GM23338 (cell line): ENCODE data around the gene KLHL17. TPM values are rescaled to one million over a fixed set of nuclear protein-coding genes. Genes with fewer than 3 reads are reported as not detected.

Source experiments
- ATAC-seq: fragments of 200-7000 bp; cut with Tn5 transposase; 3 replicates; pipeline ENCODE4 v1.9.1; 2020
- DNase-seq: peaks from one replicate; pipeline ENCODE4 v3.0.0-alpha.2; 2015; ENCODE audit warnings: low spot score
- H2AFZ ChIP-seq: fragments of 200-600 bp; sonication (generic); 2 replicates; pipeline ENCODE4 v1.8.0; 2016; ENCODE audit warnings: antibody characterized with exemption, mild to moderate bottlenecking, moderate library complexity
- H3F3A ChIP-seq: fragments of 200-600 bp; sonication (generic); replicated peaks from 2 replicates; pipeline ENCODE4 v1.8.0; 2017; ENCODE audit warnings: antibody characterized with exemption, mixed run types, low read depth
- H3K27ac ChIP-seq: fragments of 200-600 bp; sonication (generic); 2 replicates; pipeline ENCODE4 v1.6.1; 2016; ENCODE audit warnings: low read depth
- H3K27me3 ChIP-seq: fragments of 200-600 bp; sonication (generic); 2 replicates; pipeline ENCODE4 v1.8.0; 2016; ENCODE audit warnings: mild to moderate bottlenecking, mixed run types, moderate library complexity; ENCODE audit not compliant: insufficient read depth
- H3K36me3 ChIP-seq: fragments of 200-600 bp; sonication (generic); 2 replicates; pipeline ENCODE4 v1.8.0; 2016; ENCODE audit warnings: mild to moderate bottlenecking; ENCODE audit not compliant: insufficient read depth
- H3K4me1 ChIP-seq: fragments of 200-600 bp; sonication (generic); 2 replicates; pipeline ENCODE4 v1.8.0; 2016; ENCODE audit warnings: mild to moderate bottlenecking, moderate library complexity; ENCODE audit not compliant: insufficient read depth
- H3K4me2 ChIP-seq: fragments of 200-600 bp; sonication (generic); 2 replicates; pipeline ENCODE4 v1.7.1; 2017; ENCODE audit warnings: mixed run types
- H3K4me3 ChIP-seq: fragments of 200-600 bp; sonication (generic); 2 replicates; pipeline ENCODE4 v1.6.1; 2016; ENCODE audit warnings: mixed run types
- H3K79me2 ChIP-seq: fragments of 200-600 bp; sonication (generic); replicated peaks from 2 replicates; pipeline ENCODE4 v1.8.0; 2017; ENCODE audit warnings: mild to moderate bottlenecking; ENCODE audit not compliant: insufficient read depth
- H3K9me2 ChIP-seq: fragments of 200-600 bp; sonication (generic); 2 replicates; pipeline ENCODE4 v1.8.0; 2017; ENCODE audit not compliant: insufficient read depth
- H4K20me1 ChIP-seq: fragments of 200-600 bp; sonication (generic); replicated peaks from 2 replicates; pipeline ENCODE4 v1.8.0; 2017; ENCODE audit warnings: mild to moderate bottlenecking; ENCODE audit not compliant: insufficient read depth
- H3K27ac Mint-ChIP-seq: 2 replicates; pipeline ENCODE4 v1.8.0; 2020; ENCODE audit warnings: inconsistent platforms, mild to moderate bottlenecking, moderate library complexity, mixed read lengths
- H3K27me3 Mint-ChIP-seq: 3 replicates; pipeline ENCODE4 v1.8.0; 2022; ENCODE audit warnings: low read depth, mild to moderate bottlenecking, moderate library complexity, mixed read lengths, inconsistent platforms; ENCODE audit not compliant: insufficient read depth, poor library complexity
- H3K36me3 Mint-ChIP-seq: 3 replicates; pipeline ENCODE4 v1.8.0; 2021; ENCODE audit warnings: low read depth, mild to moderate bottlenecking, inconsistent platforms, moderate library complexity, mixed read lengths
- H3K4me1 Mint-ChIP-seq: 3 replicates; pipeline ENCODE4 v1.8.0; 2020; ENCODE audit warnings: mild to moderate bottlenecking, inconsistent platforms, mixed read lengths
- H3K4me3 Mint-ChIP-seq: 3 replicates; pipeline ENCODE4 v1.8.0; 2021; ENCODE audit warnings: moderate library complexity, mild to moderate bottlenecking, inconsistent platforms, mixed read lengths
- H3K9me3 Mint-ChIP-seq: 3 replicates; pipeline ENCODE4 v1.8.0; 2020; ENCODE audit warnings: moderate library complexity, mild to moderate bottlenecking, inconsistent platforms, mixed read lengths
- CREB1 ChIP-seq: fragments of 250-450 bp; sonication (Bioruptor Pico); IDR thresholded peaks from 2 replicates; pipeline ENCODE4 v1.5.0; 2020; ENCODE audit warnings: low read depth, mild to moderate bottlenecking, moderate library complexity
- ETS1 ChIP-seq: IDR thresholded peaks from 2 replicates; pipeline ENCODE4 v1.6.1; 2016; ENCODE audit warnings: antibody characterized with exemption
- EZH2 ChIP-seq: fragments of 200-600 bp; sonication (generic); IDR thresholded peaks from one replicate; pipeline ENCODE4 v1.8.0; 2017; ENCODE audit warnings: antibody characterized with exemption, mild to moderate bottlenecking, low read depth; ENCODE audit not compliant: unreplicated experiment
- EZH2phosphoT487 ChIP-seq: fragments of 200-600 bp; sonication (generic); IDR thresholded peaks from one replicate; pipeline ENCODE4 v1.8.1; 2018; ENCODE audit warnings: antibody characterized with exemption; ENCODE audit not compliant: unreplicated experiment
- JUNB ChIP-seq: IDR thresholded peaks from one replicate; pipeline ENCODE4 v1.6.1; 2016; ENCODE audit warnings: antibody characterized with exemption; ENCODE audit not compliant: unreplicated experiment
- NANOG ChIP-seq: IDR thresholded peaks from 2 replicates; pipeline ENCODE4 v1.6.1; 2016; ENCODE audit warnings: antibody characterized with exemption, borderline replicate concordance
- POLR2AphosphoS5 ChIP-seq: IDR thresholded peaks from 2 replicates; pipeline ENCODE4 v1.6.1; 2016; ENCODE audit warnings: antibody characterized with exemption, low read depth
- STAT1 ChIP-seq: IDR thresholded peaks from one replicate; pipeline ENCODE4 v1.6.1; 2016; ENCODE audit warnings: antibody characterized with exemption; ENCODE audit not compliant: unreplicated experiment
- ZNF114 ChIP-seq: fragments of 250-450 bp; sonication (Bioruptor Pico); IDR thresholded peaks from 2 replicates; pipeline ENCODE4 v1.5.0; 2020; ENCODE audit warnings: mild to moderate bottlenecking, moderate library complexity
- ZNF331 ChIP-seq: fragments of 250-450 bp; sonication (Bioruptor Pico); IDR thresholded peaks from 2 replicates; pipeline ENCODE4 v1.5.0; 2020; ENCODE audit warnings: low read depth, mild to moderate bottlenecking, moderate library complexity
- ZNF462 ChIP-seq: fragments of 250-450 bp; sonication (Bioruptor Pico); IDR thresholded peaks from 2 replicates; pipeline ENCODE4 v1.5.0; 2020; ENCODE audit warnings: mild to moderate bottlenecking, moderate library complexity
- polyA plus RNA-seq: library from polyadenylated mRNA; unstranded; fragments of >200 nt; fragmentation: Nextera tagmentation; extraction: Ambion mirVana; gene quantifications from 2 replicates; pipeline ENCODE4 v1.2.1, GENCODE V29; 2016
- total RNA-seq: library from RNA; depleted of rRNA; stranded (reverse); fragments of >200 nt; shearing (Covaris generic); gene quantifications from 2 replicates; pipeline ENCODE4 v1.2.3, GENCODE V29; 2014
- TF ChIP-seq, protein P1 (sequence below), 2 experiments: fragments of 200-600 bp in 1 of 2; sonication (generic) in 1 of 2; conservative IDR thresholded peaks; 2 replicates each; pipeline versions ENCODE4 v1.5.1 to v1.6.1; 2016 to 2017; ENCODE audit warnings: antibody characterized with exemption in 2 of 2, low read depth in 2 of 2, mild to moderate bottlenecking in 2 of 2, moderate library complexity in 1 of 2
- TF ChIP-seq, protein P2 (sequence below): IDR thresholded peaks from one replicate; pipeline ENCODE4 v1.6.1; 2018; ENCODE audit warnings: antibody characterized with exemption; ENCODE audit not compliant: unreplicated experiment

Gene KLHL17
- total and polyA plus RNA-seq, 2 experiments from 2014 or later = 16.5 to 37.1 TPM

DNA sequence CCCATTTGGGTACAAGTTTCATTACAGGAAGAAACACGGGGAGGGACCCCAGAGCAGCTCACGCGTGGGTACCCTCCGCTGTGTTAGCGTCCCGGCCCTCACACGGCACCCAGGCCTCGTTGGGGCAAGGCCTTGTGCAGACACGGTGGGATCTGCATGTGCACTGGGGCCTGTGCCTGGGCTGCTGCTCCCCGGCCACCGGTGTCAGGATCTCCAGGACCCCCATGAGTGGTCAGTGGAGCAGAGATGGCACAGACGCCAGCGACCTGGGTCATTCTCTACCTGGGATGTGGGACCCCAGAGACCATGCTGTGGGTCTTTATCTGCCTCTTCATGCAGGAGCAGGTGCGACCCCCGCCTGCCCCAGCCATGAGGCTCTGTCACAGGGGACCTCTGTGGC, 42.0 kb upstream of the KLHL17 start:
- H3K27ac ChIP-seq = no peak overlapping the region
- no peaks in the 10 kb centered on the region for H3K9me2 ChIP-seq
- H3K4me3 ChIP-seq = no peak overlapping the region
- H4K20me1 ChIP-seq = no peaks in the 10 kb centered on the region; the same call in 1 of the 2 replicates
- DNase-seq = no peak
- H2AFZ ChIP-seq = no peak overlapping the region
- peaks cover 66% of the 10 kb centered on the region for H3K27me3 Mint-ChIP-seq
- peaks cover 6% of the 10 kb centered on the region; the same call in 1 of the 2 replicates for H3K4me1 ChIP-seq
- no peak overlapping the region for H3K4me2 ChIP-seq
- ATAC-seq = no peak
- H3K4me1 Mint-ChIP-seq = peaks cover 16% of the 10 kb centered on the region
- no peak overlapping the region for H3K4me3 Mint-ChIP-seq
- no peaks in the 10 kb centered on the region for H3K36me3 Mint-ChIP-seq
- H3F3A ChIP-seq = no peaks in the 10 kb centered on the region
- no peaks in the 10 kb centered on the region for H3K79me2 ChIP-seq
- H3K27ac Mint-ChIP-seq = no peak overlapping the region
- peaks cover 80% of the 10 kb centered on the region for H3K27me3 ChIP-seq
- H3K9me3 Mint-ChIP-seq = no peaks in the 10 kb centered on the region
- TF ChIP-seq ZNF331 (CRISPR knock-in tag) (no peak), EZH2 (no peak), NANOG (no peak), CREB1 (CRISPR knock-in tag) (no peak), ZNF114 (CRISPR knock-in tag) (no peak), ZNF462 (CRISPR knock-in tag) (no peak), ETS1 (no peak), STAT1 (no peak), POLR2AphosphoS5 (no peak), EZH2phosphoT487 (no peak), JUNB (no peak)
- TF ChIP-seq, protein P1, sequence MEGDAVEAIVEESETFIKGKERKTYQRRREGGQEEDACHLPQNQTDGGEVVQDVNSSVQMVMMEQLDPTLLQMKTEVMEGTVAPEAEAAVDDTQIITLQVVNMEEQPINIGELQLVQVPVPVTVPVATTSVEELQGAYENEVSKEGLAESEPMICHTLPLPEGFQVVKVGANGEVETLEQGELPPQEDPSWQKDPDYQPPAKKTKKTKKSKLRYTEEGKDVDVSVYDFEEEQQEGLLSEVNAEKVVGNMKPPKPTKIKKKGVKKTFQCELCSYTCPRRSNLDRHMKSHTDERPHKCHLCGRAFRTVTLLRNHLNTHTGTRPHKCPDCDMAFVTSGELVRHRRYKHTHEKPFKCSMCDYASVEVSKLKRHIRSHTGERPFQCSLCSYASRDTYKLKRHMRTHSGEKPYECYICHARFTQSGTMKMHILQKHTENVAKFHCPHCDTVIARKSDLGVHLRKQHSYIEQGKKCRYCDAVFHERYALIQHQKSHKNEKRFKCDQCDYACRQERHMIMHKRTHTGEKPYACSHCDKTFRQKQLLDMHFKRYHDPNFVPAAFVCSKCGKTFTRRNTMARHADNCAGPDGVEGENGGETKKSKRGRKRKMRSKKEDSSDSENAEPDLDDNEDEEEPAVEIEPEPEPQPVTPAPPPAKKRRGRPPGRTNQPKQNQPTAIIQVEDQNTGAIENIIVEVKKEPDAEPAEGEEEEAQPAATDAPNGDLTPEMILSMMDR (conservative IDR thresholded peaks at IDR 0.05; ENCODE audit: low read depth in 2 of 2) = no peak
- TF ChIP-seq, protein P2, sequence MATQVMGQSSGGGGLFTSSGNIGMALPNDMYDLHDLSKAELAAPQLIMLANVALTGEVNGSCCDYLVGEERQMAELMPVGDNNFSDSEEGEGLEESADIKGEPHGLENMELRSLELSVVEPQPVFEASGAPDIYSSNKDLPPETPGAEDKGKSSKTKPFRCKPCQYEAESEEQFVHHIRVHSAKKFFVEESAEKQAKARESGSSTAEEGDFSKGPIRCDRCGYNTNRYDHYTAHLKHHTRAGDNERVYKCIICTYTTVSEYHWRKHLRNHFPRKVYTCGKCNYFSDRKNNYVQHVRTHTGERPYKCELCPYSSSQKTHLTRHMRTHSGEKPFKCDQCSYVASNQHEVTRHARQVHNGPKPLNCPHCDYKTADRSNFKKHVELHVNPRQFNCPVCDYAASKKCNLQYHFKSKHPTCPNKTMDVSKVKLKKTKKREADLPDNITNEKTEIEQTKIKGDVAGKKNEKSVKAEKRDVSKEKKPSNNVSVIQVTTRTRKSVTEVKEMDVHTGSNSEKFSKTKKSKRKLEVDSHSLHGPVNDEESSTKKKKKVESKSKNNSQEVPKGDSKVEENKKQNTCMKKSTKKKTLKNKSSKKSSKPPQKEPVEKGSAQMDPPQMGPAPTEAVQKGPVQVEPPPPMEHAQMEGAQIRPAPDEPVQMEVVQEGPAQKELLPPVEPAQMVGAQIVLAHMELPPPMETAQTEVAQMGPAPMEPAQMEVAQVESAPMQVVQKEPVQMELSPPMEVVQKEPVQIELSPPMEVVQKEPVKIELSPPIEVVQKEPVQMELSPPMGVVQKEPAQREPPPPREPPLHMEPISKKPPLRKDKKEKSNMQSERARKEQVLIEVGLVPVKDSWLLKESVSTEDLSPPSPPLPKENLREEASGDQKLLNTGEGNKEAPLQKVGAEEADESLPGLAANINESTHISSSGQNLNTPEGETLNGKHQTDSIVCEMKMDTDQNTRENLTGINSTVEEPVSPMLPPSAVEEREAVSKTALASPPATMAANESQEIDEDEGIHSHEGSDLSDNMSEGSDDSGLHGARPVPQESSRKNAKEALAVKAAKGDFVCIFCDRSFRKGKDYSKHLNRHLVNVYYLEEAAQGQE = no peak
- no peaks in the 10 kb centered on the region for H3K36me3 ChIP-seq
